Measurements from ENCODE around the gene SRSF2.
A peak's percentile ranks its signal among the peaks of the same experiment; 100 is the strongest.
"Not testable (repeated sequence)": the region's sequence is repeated elsewhere in the genome, so short reads cannot be mapped to it uniquely, and the experiment has no call there.

SRSF2 gene

DNA sequence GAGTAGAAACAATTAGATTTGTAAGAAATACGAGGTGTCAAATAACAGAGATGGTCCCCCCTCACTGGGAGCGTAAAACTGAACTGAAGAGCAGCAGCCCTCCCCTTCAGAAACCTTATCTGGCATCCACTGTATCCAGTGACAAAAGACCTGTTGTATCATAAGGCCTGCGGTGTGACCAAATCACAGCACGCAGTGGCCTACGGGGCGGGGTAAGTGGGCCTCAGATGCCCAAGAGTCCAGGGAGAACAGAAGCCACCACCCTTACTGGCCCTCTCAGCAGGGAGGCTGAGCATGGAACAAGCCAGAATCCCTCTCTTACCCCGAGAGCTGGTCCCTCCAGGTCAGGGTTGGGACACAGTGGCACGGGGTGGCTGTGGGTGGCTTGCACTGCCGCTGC is 16.2 kb downstream of the SRSF2 start:
- no peak for DNase-seq (ENCODE audit: low spot score)

GRCh38 chr17:76720211-76720610 is 16.9 kb downstream of the SRSF2 start:
- DNase-seq (ENCODE audit: low spot score): no peak

DNA sequence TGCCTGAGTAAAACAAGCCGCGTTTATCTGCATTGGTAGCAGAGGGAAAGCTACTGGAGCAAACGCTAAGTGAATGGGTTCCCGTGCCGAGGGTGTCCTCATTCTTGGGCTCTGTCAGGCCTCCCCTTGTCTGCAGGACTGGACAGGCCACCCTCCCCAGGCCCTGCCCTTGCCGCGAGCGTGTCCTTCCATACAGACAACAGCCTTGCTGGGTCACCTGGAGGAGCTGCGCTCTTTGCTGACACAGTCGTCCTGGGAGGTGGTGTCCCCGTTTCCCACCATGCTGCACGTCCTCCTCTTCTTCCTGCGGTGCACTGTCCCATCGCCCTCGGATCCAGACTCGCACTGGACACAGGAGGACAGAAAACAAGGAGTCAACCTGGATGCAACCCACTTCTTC is 18.6 kb downstream of the SRSF2 start:
- DNase-seq (ENCODE audit: low spot score): no peak

GRCh38 chr17:76716839-76717215 is 20.3 kb downstream of the SRSF2 start:
- no peak for DNase-seq (ENCODE audit: low spot score)

- DNase-seq (ENCODE audit: low spot score): no peak
Observed at GRCh38 chr17:76716146-76716838, 20.8 kb downstream of the SRSF2 start.

- no peak for DNase-seq (ENCODE audit: low spot score)
Observed at GRCh38 chr17:76715496-76715830, 21.7 kb downstream of the SRSF2 start.

DNA sequence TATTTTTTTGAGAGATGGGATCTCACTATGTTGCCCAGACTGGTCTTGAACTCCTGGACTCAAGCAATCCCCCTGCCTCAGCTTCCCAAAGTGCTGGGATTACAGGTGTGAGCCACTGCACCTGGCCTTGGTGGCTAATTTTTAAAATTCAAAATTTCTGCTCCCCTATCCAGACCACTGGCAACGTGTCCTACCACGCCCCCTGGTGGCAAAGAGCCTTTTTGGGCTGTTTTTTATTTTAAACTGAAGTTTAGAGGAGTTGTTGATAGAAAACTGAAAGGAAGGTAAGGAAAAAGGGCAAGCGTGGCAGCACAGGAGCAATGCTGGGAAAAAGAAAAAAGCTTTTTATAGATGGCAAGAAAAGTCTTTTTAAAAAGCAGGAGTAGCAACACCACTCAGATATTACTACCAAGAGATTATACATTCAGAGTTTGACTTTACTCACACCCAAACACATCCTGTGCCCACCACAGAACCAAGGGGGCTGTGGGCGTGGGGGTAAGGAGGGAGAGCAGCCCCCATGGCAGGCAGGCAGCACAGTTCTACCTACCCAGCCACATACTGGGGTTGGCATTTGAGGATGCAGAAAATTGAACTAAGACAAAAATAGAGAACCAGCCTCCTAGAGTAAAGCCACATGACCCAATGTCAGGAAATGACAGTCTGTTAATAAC is 22.2 kb downstream of the SRSF2 start:
- DNase-seq (ENCODE audit: low spot score): peak; percentile 48

- no peak for DNase-seq (ENCODE audit: low spot score)
Observed at GRCh38 chr17:76714336-76714735, 22.8 kb downstream of the SRSF2 start.

DNA sequence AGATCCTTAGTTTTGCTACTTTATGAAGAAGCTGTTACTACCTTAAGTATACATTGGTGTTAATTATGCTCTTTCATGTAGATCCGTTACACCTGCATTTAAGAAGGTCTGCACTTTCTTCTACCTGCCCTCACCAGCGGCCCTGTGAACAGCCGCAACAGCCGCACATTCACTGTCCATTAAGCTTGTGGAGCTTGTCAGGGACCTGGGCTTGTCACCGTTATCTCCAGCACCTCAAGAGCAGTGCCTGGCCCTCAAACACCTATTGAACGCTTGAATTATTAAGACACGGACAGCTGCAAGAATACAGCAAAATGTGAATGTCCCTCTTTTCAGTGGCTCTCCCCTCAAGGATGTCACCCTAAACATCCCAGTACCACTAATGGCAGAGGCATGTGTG is 23.4 kb downstream of the SRSF2 start:
- no peak for DNase-seq (ENCODE audit: low spot score)

DNA sequence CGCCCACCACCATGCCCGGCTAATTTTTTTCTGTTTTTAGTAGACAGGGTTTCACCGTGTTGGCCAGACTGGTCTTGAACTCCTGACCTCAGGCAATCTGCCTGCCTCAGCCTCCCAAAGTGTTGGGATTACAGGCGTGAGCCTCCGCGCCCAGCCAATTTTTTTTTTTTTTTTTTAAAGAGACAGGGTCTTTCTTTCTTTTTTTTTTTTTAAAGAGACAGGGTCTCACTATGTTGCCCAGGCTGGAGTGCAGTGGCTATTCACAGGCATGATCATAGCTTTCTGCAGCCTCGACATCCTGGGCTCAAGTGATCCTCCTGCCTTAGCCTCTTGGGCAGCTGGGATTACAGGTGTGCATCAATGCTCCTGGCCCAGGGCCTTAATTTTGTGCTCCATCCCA is 24.8 kb downstream of the SRSF2 start:
- DNase-seq (ENCODE audit: low spot score): not testable (repeated sequence)

GRCh38 chr17:76710863-76711611 is 26.1 kb downstream of the SRSF2 start, which contains the start of gene MXRA7:
MXRA7 (minus strand) TSS chr17:76710965; CDS start chr17:76710946, 19 bp downstream.
- DNase-seq (ENCODE audit: low spot score): peak; percentile 85

DNA sequence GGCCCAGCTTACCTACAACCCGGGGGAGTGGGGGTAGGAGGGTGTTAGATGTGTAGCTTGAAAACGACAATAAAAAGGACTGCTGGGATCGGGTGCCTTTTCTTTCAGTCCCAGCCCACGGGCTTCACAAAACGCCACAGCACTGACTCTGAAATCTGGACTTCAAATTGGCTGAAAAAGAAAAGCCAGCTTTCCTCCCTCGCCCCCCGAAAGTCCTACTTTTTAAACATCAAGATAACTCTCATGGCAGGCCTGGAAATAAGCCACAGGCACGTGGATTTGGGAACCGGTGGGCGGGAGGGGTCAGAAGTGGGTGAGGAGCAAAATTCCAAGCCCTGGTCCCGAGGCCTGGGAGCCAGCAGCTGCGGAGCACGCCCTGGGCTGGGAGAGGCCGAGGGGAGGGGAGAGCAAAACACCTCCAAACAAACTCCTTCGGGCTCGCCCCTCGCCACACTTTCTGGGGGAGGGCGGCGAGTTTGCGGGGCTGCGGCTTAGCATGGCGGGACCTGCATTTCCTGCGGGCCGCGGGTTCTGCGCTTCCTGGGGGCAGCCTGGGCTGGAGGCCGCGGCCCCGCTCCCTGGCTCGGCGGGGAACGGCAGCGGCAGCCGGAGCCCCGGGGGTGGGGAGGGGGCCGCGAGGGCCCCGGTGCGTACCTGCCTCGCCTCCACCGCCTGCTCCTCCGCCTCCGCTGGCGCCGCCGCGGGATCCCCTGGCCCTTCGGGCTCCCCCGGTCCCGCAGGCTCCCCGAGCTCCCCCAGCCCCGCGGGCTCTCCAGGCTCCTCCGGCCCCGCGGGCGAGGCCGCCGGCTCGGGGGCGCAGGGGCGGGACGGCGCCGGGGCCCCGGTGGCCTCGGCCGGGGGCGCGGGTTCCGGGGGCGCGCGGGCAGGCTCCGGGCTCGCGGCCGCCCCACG is 26.9 kb downstream of the SRSF2 start:
- DNase-seq (ENCODE audit: low spot score): peak; percentile 57

- peak; percentile 43 for DNase-seq (ENCODE audit: low spot score)
Observed at GRCh38 chr17:76709077-76709950, 27.8 kb downstream of the SRSF2 start.

DNA sequence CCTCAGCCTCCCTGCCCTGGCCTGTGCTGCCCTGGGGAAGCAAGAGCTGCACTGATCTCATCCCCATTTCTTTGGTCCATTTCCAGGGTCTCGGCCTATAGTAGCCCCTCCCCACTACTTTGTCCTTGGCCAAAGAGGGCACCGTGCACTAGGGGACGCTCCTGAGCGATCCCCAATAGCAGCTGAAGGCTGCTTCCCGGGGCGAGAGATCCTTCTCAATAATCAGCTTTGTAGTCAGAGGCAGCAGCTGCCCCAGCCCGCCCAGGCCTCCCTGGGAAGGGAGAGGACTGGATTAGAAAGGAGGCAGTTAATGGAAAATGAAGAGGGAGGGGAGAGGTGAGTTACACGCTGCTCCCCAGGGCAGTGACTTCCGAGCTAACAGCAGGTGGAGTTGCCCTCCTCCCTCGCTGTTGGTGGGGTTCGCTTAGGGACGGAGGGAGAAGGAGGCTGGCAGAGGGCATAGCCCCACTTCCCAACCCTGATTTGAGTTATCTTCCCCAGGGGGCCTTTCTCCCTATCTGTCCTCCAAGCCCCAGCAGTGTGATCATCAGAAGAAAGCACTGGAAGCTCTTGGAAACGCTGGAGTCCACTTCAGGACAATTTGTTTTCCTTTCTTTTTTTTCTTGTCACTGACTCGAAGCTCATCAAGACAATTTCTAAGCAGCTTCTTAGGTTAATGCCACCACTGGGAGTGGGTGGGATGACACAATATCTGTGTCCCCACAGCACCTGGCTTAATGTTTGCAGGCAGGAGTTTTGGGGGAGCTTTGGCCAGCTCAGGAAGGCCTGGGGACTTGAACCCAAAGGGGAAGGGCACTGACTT is 28.9 kb downstream of the SRSF2 start:
- DNase-seq (ENCODE audit: low spot score): peak; percentile 79

- DNase-seq (ENCODE audit: low spot score): no peak
Observed at GRCh38 chr17:76706817-76707216, 30.3 kb downstream of the SRSF2 start.

- DNase-seq (ENCODE audit: low spot score): no peak
Observed at GRCh38 chr17:76704805-76705204, 32.3 kb downstream of the SRSF2 start.

DNA sequence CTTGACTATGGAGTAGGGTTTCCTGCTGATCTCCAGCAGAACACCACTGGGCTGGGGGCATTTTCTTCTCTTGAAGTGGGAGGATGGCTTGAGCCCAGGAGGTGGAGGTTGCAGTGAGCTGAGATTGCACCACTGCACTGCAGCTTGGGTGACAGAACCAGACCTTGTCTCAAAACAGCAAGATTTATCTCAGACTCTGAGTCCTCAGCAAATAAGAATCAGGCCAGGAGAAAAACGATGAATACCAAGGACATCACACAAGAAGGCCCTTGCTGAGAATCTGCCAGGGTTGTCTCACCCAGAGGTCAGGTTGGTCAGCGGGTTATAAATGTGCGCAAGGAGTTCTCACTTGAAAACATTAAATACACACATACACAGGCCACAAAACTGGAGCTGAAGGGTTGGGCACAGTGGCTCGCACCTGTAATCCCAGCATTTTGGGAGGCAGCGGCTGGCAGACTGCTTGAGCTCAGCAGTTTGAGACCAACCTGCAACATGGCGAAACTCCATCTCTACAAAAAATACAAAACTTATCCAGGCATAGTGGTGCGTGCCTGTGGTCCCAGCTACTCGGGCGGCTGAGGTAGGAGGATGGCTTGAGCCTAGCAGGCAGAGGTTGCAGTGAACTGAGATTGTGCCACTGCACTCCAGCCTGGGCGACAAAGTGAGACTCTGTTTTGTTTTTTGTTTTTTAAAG is 34.0 kb downstream of the SRSF2 start:
- no peak for DNase-seq (ENCODE audit: low spot score)

GRCh38 chr17:76702076-76702475 is 35.1 kb downstream of the SRSF2 start:
- no peak for DNase-seq (ENCODE audit: low spot score)

- no peak for DNase-seq (ENCODE audit: low spot score)
Observed at GRCh38 chr17:76701471-76701967, 35.6 kb downstream of the SRSF2 start.
